Lower leg skin (tissue), 4 donors: Measurements from ENCODE around the gene HSPA9. TPM values are rescaled to one million over a fixed set of nuclear protein-coding genes. Genes with fewer than 3 reads are reported as not detected.

Experiments
- total RNA-seq, 4 donors: library from RNA; depleted of rRNA; stranded (reverse); fragments of >200 nt; gene quantifications; one replicate each; pipeline ENCODE4 v1.1.0, GENCODE V29; 2016

Gene HSPA9
- total RNA-seq, 4 donors from 2014 or later, result 206 to 248 (median 216) TPM

Other genes starting within 250 kb of the HSPA9 start
- 1 to 10 TPM in 1 of 4 donors, under 1 TPM in 2, not detected in 1; 0.34 to 1.4 (median 0.69) TPM for gene CDC25C, start 243.6 kb downstream of the HSPA9 start, total RNA-seq
- gene FAM53C, start 237.1 kb downstream of the HSPA9 start, total RNA-seq, result 10 to 100 TPM; 15.2 to 19.9 (median 17.2) TPM
- gene KDM3B, start 222.7 kb downstream of the HSPA9 start, total RNA-seq, result 10 to 100 TPM; 54.4 to 72.7 (median 67.0) TPM
- gene REEP2, start 136.3 kb downstream of the HSPA9 start, total RNA-seq, result 1 to 10 TPM in 3 of 4 donors, under 1 TPM in 1; 0.95 to 7.6 (median 1.8) TPM
- gene EGR1, start 109.9 kb downstream of the HSPA9 start, total RNA-seq, result 100 to 1,000 TPM in 1 of 4 donors, 10 to 100 TPM in 3; 37.5 to 110 (median 47.8) TPM
- gene ETF1, start 32.2 kb downstream of the HSPA9 start, total RNA-seq, result 10 to 100 TPM; 64.2 to 92.2 (median 81.3) TPM
- gene CTNNA1, start 178.0 kb upstream of the HSPA9 start, total RNA-seq, result 100 to 1,000 TPM; 223 to 304 (median 263) TPM